Stimulated activated CD4-positive, alpha-beta T cell treated with anti-CD3 and anti-CD28 coated beads, TNF-alpha, amount 100 ng/mL, for 48 hours (primary cell): ENCODE data around the gene LRRN1.
A peak's percentile ranks its signal among the peaks of the same experiment; 100 is the strongest.

Experiments
- DNase-seq, 3 donors: peaks; one replicate each; pipeline ENCODE4 v3.0.0-alpha.2; 2020; ENCODE audit warnings: low read depth in 3 of 3

The LRRN1 gene

GRCh38 chr3:3799173-3800079 lies at the start of gene LRRN1:
Gene LRRN1, plus strand, starts transcription at chr3:3799431. Its CDS starts 45,211 bp downstream, at chr3:3844642.
- peak in 2 of 3 donors; percentile 5 to 41 for DNase-seq

GRCh38 chr3:3753416-3753815 lies 45.8 kb upstream of the LRRN1 start:
- DNase-seq, result no peak

DNA sequence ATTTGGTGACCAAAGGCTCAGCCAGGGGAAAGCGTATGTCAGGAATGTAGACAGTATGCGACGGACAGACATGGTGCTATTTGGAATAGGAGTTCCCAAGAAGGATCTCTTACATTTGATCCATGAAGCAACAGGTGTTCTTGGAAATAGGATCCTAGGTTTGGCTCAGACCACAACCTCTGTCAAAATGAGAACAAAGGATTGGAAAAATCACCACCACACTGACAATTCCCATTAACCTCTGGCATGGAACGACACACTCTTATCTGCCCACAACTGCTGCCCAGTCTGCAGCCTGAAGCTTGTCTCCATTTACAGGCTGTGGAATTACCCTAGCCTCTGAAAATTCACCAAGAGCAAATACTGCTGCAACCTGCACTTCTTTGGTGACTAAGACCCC lies 33.6 kb upstream of the LRRN1 start:
- DNase-seq, result no peak

- DNase-seq, result no peak
Measured at GRCh38 chr3:3766140-3766539, 33.1 kb upstream of the LRRN1 start.

GRCh38 chr3:3771094-3771493 lies 28.1 kb upstream of the LRRN1 start:
- DNase-seq, result no peak

DNA sequence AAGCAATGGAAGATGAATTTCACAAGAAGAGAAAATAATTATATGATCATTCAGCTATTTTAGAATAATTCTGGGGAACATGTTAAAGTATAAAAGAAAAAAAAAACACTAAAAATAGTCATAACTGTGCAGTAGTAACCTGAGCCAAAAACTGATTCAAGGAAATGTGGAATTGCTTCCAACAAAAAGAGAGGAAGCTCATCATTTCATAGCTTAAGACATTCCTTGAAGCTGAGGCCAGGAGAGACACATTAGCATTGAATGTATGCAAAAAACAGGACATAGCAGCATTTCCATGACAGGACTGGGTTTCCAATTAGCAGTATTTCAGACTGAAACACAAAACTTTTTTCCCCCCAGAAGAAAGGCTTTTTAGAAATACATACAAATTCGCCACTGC lies 27.7 kb upstream of the LRRN1 start:
- no peak for DNase-seq

DNA sequence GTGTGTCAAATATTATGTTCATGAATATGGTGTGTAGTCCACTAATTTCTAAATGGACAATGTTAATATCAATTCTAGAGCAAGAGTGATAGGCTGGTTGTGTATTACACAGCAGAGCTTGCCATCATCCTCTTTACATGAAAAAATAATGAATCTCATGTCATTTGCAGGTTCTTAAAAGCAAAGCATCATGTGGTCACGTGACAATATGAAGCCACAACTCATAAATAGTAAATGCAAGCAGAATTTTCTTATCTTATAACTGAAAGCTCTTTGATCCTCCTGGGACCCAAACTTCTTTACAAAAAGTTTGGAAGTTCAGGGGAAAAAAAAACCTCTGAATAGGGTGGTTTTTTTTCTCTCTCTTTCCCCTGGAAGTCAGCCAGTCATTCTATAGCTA lies 26.9 kb upstream of the LRRN1 start:
- DNase-seq, result no peak

DNA sequence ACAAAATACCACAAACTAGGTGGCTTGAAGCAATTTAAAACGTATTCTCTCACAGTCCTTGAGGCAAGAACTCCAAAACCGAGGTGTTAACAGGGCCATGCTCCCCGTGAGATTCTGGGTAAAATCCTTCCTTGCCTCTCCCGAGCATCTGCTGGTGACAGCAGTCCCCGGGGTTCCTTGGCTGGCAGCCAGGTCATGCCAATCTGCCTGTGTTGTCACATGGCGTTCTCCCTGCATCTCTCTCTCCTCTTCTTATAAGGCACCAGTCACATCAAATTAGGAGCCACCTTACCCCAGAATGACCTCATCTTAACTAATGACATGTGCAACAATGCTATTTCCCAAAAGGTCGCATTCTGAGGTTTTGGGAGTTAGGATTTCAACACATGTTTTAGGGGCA lies 26.3 kb upstream of the LRRN1 start:
- no peak for DNase-seq

DNA sequence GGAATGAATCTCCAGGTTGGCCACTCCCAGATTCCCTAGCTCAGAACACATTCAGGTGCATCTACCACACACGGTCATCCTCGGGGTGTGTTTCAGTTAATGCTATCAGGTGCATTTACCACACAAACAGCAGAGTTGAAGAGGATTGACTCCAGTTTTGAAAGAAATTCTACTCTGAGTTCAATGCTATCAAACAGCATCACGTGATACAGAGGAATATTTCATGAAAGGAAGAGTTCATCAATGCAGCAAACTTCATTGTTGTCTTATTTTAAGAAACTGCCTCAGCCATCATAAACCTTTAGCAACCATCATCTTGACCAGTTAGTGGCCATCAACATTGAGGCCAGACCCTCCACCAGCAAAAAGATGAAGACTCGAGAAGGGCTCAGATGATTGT lies 22.6 kb upstream of the LRRN1 start:
- no peak for DNase-seq

GRCh38 chr3:3778216-3778615 lies 21.0 kb upstream of the LRRN1 start:
- DNase-seq, result no peak

- no peak for DNase-seq
Measured at GRCh38 chr3:3778641-3779270, 20.5 kb upstream of the LRRN1 start.

DNA sequence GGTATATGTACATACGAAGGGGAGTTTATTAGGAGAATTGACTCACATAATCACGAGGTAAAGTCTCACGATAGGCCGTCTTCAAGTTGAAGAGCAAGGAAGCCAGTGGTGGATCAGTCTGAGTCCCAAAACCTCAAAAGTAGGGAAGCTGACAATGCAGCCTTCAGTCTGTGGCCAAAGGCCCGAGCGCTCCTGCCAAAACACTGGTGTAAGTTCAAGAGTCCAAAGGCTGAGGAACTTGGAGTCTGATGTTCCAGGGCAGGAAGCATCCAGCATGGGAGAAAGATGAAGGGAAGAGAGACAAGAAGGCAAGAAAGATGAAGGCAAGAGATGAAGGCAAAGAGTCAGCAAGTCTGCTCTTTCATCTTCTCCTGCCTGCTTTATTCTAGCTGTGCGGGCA lies 16.8 kb upstream of the LRRN1 start:
- no peak for DNase-seq

DNA sequence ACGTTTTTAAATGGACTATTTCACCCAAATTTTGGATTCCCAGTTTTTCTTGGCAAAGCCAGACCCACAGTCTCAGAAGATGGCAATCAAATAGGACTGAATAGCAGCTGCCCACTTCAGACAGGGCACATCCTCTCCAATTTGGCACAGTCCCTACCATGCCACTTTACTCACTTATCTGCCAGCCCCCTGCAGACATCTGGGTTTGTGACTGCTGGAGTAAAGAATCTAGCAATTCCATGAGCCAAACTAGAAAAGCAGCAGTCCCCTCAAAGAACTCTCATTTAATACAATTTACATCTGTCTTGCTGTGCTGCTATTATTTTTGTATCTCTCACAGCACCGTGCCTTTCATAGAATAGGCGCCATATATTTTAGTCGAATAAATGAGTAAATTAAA lies 16.0 kb upstream of the LRRN1 start:
- DNase-seq, result no peak

DNA sequence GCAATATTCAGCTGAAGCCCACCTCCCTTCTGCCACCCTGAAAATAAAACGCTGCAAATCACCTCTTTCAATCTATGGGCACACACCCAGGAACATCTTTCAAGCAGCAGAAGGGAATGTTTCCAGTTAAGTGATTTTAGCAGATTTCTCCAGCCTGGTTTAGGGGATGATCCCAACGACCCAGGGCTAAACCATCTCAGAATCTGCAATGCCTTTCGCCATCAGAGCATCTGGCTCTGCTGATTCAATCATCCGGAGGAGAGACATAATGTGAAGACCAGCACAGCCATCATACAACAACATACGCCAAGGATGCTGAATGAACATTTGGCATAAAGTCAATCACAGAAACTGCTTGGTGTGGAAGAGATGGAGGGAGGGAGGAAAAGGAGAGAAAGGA lies 15.5 kb upstream of the LRRN1 start:
- DNase-seq, result no peak

GRCh38 chr3:3792391-3792790 lies 6.8 kb upstream of the LRRN1 start:
- DNase-seq, result no peak

DNA sequence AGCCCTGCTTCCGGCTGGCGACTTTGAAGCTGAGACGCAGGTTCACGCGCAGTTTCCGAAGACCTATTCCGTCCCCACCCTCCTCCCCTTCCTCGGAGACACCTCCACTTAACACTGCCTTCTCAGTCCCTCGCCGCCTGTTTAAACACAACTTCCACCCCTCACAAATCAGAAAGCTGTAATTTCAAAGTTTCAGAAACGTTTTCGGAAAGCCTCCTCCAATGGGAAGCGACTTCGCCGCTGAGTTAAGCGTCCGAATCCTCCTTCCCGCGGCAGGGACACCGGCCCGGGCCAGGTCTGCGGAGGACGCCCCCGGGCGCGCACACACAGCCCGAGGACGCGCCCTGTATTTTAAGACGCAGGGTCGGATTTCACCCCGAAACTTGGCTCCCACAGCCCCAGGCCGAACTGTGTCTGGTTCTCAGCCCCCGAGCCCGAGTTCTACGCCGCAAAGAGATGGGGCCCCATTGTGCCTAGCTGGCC lies 559 bp upstream of the LRRN1 start:
- DNase-seq, result no peak

- DNase-seq, result no peak
Measured at GRCh38 chr3:3800080-3800455, 837 bp downstream of the LRRN1 start.

GRCh38 chr3:3800685-3801493 lies 1.7 kb downstream of the LRRN1 start:
- no peak for DNase-seq

DNA sequence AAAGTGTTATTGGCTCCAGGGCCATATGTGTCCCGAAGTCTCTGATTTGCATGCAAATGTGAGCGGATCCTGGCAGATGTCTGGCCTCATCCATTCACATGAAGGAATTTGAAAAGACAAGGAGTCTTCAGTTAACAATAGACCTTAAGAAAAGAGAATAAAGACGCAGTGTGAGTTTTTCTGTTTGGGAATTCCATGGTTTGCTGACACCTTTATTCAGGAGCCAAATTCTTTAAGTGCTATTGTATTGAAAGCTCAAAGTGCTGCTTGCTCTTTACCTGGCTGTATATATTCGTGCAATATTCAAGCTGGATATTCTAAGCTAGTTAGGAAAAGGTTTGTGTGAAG lies 2.2 kb downstream of the LRRN1 start:
- DNase-seq, result no peak

GRCh38 chr3:3802046-3802445 lies 2.8 kb downstream of the LRRN1 start:
- DNase-seq, result no peak

GRCh38 chr3:3804560-3804959 lies 5.3 kb downstream of the LRRN1 start:
- no peak for DNase-seq

- DNase-seq, result no peak
Measured at GRCh38 chr3:3806092-3806491, 6.9 kb downstream of the LRRN1 start.

DNA sequence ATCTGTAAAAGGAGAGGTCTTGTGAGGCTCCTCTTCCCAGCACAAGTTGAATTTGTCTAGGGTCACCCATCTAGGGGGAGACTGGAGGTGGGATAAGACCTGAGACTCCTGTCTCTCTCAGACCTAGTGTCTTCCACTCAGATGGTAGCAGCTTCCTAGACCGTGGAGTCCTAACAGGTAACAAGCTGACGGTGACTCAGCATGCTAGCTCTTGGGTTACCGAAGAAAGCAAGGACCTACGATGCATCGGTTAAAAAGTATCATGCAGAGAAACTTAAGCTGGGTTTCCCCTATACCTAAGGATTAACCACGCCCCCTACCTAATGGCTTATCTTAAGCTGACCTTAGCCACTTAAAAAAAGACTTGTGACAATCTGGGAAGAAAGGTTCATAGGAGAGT lies 7.6 kb downstream of the LRRN1 start:
- DNase-seq, result no peak
